Left lobe of liver (tissue), 2 donors: Measurements from ENCODE around the gene MAP6. TPM values are rescaled to one million over a fixed set of nuclear protein-coding genes. Genes with fewer than 3 reads are reported as not detected.
A peak's percentile ranks its signal among the peaks of the same experiment; 100 is the strongest.

Experiments used
- ATAC-seq: fragments of 200-7000 bp; cut with Tn5 transposase; one replicate; pipeline ENCODE4 v1.9.1; 2020; ENCODE audit warnings: mild to moderate bottlenecking, moderate library complexity
- DNase-seq: peaks from one replicate; pipeline ENCODE4 v3.0.0-alpha.2; 2020; ENCODE audit warnings: low spot score
- total RNA-seq: library from RNA; stranded (reverse); gene quantifications from one replicate; pipeline ENCODE4 v1.2.1, GENCODE V29; 2021
- donor health status: DM: no; HTN: no; CAD: no; lungs with moderate emphysema.
- donor health status: DM: no; HTN: yes; CAD: no.

Gene MAP6
- total RNA-seq, 1 donor from 2014 or later, result 0.33 TPM

DNA sequence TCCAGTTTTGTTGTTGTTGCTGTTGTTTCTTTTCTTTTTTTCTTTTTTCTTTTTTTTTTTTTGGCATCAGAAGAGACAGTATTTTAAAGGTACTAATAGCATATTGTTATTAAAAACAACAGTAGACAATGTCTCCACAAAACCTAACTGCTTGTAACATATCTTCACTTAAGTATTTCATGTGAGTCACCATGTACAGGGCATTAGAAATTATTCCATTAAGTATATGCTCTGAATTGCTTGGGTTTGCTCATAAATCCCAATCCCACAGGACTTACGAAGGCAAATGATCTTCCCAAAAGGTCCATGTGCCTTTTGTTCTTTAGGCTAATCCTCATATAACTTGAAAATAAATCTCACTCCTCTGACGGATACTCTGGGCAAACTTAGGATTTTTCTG is 35.9 kb downstream of the MAP6 start:
- DNase-seq (no peak), ATAC-seq (no peak)

DNA sequence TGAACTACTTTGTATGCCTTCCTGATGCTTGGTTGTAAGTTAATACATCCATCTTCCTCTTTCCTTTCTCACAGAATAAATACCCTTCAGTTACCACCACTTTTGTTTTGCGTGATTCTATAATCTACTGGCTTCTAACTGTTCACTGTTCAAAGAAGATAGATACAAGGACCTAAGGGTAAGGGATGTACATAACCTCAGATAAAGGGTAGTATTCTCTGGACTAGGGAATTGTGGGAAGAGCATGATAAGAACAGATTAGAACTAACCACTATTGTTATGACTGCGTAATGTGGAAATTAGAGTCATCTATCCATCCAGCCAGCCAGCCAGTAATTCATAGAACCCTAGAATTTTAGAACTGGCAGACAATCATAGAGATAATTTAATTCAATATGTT is 36.4 kb downstream of the MAP6 start:
- DNase-seq (no peak), ATAC-seq (no peak)

DNA sequence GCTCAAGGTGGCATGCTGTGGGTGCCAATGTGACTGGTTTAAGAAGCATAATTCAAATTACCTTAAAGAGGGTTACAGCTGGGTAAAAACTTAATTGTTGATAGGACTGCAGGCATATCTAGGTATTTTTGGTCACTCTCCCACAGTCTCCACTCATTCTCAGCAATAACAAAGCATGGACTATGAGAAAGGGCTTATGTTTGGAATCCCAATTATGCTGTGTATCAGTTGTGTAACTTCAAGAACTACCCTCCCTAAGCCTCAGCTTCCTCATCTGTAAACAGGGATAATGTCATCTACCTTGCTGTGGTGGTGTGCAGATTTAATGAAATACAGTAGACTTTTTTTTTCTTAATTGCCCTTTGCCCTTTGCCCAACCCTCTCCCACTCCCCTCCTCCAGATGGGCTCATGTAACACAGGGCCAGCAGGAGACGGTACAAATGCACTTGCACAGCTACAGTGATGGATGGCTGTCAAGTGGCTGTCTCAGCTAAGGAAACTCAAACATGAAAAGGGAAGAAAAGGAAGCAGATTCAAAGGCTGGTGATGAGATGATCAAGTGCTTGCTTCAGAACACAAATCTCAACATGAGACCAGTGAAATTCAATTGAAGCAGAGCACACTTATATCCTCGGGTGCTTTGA is 37.6 kb downstream of the MAP6 start:
- no peak for ATAC-seq
- DNase-seq, result no peak

DNA sequence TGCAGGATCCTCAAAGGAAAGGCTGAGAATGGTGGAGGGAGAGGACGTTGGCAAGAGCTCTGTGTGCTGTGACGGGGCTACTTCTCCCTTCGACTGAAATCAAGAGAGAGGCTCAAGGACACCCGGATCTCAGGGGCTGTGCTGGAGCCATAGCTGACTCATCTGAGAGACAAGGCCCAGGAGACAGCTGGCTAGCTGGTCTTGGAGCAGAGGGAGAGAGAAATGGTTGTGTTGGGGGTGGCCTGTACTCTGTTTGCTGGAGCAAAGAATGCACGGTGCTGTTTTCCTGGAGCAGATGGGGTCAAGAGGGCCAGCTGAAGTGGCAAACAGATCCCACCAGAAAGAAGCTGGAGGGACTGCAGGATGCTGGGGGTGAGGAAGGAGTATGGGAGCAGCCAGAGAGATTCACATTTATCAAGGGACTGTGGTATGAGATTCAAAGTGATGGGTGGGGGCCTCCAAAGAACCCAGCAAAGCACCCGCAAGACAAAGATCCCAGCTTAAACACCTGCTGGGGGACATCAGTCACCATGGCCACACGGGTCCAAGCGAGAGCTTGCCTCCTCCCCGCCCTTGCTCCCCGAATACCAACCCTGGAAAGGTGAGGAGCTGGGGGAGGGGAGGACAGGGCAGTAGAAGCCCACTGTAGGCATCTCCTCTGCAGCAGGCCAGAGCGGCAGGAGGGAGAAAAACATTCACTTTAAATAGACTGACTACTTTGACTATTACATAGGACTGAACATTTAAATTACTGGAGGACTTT is 40.8 kb downstream of the MAP6 start:
- ATAC-seq (no peak), DNase-seq (no peak)

DNA sequence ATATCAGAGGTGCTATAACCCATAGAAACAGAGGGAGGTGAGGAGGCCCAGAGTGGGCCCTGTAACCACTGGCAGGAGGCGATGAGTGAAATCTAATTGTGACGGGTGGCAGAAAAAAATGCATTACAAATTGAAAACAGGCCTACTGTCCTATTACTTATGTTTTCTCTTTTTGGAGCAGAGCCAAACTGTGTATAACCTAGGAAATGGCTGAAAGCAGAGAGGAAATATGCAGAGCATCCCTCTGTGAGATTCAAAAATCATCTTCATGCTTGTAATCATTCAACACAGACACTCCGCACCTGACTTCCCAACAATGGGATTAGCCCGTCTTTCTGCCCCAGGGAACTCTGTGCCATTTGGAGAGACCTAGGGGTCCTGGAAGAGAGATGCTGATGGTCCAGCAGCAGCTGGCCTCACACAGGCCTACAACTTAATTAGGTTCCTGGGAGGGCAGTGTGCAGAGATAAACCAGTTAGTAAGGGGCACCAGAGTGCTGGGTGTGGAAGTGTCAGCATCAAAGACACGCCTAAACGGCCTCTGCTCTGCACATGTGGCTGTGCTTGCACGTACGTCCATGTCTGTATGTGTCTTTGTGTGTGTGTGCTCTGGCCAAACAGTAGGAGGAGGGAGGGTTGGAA is 41.8 kb downstream of the MAP6 start:
- ATAC-seq (no peak), DNase-seq (no peak)

DNA sequence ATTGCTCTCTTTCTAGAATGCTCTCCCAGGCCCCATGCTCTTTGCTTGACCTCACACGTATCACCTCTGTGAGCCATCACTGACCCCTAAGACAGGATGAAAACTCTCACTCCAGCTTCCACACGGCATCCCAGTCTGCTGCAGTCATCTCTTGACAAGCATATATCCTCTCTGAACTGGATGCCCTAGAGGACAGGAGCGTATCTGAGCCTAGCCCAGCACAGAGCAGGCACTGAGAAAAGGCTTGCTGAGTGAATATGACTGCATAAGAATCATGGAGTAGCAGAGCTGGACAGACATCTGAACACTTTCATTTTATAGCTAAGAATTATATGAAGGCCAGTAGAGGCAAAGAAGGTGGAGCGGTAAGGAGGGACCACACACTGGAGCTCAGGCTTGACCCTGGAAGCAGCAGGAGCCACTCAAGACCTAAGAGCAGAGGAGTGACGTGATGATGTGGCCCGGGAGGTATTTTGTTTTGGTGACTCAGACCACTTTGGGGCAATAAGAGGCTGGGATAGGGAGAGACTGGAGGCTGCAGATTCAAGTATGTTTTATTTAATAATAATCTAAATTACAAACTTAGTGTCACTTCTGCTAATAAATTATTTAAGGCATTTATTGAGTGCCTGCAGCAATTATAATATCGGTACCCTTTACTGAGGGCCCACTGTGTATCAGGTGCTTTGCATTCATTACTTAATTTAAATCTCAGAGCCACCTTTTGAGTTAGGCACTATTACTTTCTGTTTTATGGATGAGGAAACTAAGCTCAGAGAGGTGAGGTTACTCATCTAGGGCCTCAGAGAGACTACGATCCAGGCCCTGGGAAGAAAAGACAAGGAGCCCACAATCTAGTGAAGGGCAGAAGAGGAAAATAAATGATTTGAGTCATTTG is 42.6 kb downstream of the MAP6 start:
- DNase-seq (no peak), ATAC-seq (no peak)

DNA sequence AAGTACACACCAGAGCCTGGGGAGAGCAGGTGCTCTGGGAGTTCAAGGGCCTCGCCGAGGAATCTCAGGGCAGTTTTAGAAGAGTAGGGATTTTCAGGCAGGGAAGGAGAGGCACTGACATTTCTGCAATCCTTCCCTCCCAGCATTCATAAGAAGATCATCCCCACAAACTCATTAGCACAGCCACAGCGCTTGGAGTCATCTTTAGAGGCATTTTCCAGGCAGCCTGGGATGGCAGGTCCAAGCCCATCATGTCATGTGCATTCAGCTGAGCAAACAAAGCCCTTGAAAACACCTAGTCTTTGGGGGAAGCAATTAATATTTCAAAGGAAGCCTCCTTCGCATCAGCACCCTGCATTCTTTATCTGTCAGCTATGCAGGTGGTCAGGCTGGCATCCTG is 43.8 kb downstream of the MAP6 start:
- ATAC-seq, result no peak
- no peak for DNase-seq

DNA sequence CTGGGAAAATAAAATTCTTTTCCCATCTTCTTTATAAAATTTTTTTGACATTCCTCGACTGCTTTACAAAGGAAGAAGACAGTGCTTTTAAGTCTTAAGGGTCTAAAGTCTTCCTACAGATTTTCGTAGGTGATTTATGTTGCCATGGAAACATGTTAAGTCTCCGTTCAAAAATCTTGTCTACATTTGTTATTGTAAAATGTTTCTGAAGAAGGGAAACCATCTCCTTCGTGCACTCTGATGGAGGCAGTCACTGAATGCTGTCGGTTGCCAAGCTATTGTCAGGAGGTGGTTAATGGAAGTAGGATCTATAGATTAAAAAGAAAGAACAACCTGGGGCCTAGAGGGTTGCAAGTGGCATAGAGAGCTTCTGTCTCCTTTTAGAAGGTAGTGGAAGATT is 52.6 kb downstream of the MAP6 start:
- ATAC-seq (no peak), DNase-seq (no peak)

DNA sequence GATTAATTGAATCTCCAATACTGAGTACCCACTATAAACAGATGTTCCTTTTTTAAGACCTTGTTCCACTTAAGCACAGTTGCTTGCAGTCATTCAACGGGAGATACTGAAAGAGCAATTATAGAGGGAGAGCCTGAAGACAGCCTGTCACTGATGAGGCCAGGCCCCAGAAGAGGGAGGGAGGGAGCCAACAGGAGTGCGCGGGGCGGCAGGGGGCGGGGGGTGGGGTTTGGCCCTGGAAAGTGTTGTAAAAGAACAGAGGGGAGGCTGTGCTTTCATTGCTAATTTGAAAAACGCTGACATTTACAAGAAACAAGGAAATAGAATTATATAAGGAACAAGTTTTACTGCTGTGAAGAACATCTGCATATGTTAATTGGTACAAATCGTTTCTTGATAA is 53.1 kb downstream of the MAP6 start:
- no peak for DNase-seq

DNA sequence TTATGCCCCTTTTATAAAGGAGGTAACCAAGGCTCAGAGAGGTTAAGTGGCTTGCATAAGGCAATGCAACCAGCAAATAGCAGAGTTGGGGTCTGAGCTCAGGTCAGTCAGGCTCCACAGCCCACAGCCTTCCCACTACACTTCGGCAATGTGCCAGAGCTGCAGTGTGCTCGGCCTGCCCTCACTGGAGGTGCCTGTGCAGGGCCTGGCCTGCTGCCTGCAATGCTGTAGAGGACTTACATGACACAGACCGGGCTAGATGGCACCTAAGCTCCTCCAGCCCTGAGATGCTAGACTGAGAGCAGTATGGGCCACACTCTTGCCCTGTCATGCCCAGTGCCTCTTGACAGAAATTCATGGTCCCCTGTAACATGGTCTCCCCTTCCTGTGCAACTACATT is 57.0 kb downstream of the MAP6 start:
- ATAC-seq, result no peak
- no peak for DNase-seq

More for the DNA sequence above, 53.1 kb downstream of the MAP6 start:
- ATAC-seq, result no peak

DNA sequence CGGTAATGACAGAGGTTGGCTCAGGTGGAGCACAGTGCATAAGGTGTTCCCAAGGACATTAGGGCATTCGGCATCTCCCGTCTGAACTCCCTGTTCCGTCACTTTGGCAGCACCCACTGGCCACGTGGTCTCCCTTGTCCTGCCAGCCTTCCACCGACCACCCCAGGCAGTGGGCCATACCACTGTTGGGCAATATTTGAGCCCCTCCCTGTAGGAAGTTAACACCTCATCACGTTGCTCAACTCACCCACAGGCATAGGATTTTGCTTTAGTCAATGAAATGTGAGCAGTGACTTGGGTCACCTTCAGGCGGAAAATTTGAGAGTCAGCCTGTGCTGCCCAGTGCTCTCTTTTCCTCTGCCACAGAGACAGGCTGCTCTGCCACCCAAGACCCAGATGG is 62.7 kb downstream of the MAP6 start:
- DNase-seq (no peak), ATAC-seq (no peak)

DNA sequence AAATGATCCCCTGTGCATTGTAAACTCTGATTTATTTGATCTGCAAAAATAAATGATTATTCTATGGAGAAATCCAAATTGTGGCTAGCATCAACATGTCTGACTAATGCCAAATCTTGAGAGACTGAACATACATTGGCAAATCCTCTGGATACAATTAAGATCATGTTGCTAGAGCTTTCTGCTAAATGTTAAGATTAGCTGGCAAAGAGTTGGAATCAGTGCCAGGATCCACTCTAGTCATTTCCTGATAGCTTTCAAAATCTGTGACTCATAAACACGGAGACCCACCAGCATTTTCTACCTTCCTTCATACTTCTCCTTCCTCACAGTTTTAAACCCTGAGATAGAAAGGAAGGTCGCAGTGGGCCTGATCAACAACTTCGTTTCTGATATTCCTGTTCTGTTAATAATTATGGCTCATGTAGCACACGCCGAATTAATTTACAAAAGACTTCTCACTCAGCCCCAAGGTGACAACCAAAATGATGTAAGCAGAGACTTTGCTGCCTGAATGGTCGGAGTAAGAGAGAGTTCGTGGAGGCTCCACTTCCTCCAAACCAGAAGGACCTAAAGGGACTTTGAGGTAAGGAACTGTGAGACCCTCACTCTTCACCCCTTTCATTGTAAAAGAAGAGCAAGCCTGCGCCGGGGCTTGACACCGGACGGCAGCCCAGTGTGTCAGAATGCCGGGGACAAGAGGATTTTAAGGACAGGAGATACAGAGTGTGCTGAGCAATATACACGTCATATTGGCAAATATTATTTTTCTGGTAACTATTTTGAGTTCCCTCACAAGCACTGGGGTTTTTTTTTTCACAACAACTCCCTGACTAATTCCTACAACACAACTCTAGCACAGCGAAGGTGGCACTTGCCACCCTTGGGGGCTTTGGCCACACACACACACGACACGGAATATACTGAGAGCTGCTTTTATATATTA is 64.8 kb downstream of the MAP6 start:
- no peak for ATAC-seq

DNA sequence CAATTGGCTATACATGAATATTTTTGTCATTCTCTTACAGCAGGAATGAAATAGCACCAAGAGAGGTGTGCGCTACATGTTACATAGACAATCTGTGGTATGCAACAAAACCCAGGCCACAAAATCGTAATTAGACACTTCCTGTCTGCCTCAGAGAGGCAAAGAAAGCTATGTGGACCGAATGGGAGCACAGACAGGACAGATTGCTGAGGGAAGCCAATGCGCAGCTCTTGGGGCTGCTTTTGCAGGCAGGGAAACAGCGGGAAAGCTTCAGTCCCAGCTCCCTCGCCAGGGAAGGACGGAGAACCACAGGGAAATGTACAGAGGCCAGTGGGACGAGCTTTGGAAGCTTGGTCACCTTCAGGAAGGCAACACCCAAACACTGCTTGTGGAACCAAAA is 65.9 kb downstream of the MAP6 start:
- no peak for DNase-seq

More for the DNA sequence above, 64.8 kb downstream of the MAP6 start:
- no peak for DNase-seq

DNA sequence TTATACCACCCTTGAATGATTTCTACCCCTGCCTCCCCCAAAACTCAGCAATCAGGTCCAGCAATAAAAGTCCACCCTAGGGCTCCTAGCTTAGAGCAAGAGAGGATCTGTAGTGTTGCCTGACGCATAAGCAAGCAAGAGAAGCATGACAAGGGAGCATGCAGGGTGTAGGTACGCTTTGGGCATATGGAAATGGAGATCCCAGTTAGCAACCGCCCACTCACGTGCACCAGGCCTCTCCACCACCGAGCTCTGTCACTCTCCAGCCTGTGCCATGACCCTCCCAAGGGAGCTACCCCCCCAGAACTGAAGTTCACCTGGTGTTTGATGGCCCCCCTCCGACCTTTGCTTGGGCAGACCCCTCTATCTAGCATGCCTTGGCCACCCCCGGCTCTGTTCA is 67.3 kb downstream of the MAP6 start:
- ATAC-seq (no peak), DNase-seq (no peak)

More for the DNA sequence above, 65.9 kb downstream of the MAP6 start:
- ATAC-seq, result no peak

DNA sequence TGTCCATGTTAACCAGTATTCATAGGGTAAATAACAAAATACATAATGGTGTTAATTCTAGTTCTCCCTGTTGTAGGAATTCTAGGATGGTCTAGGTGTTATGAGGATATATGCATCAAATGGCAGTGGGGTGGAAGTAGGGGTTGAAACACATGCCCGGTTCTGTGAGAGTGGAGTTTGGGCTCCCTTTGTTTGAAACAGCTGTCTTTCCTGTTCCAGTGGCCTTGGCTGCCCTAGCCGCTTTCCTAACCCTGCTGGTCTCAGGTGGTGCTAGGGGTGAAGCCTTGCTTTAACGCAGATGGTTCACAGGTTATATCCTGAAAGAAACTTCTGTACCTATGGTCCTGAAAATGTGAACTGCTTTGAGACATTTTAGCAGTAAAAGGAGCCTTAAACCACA is 68.5 kb downstream of the MAP6 start:
- ATAC-seq (no peak), DNase-seq (no peak)

DNA sequence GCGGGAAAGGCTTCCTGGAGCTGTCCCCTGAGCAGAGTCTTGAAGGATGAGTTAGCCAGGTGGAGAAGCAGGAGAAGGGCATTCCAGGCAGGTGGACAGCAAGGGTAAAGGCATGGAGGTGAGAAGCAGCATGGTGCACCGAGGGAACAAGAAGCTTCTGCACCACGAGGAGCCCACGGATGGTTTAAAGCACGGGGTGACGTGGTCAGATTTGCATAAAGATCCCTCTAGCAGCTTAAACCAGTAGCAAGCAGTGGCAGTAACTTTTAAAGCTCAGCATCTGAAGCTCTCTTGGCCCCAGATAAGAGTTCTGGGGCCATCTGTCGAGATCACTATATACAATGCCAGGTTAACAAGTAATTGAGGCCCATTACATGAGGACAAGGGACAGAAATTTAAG is 69.9 kb downstream of the MAP6 start:
- ATAC-seq (no peak), DNase-seq (no peak)

DNA sequence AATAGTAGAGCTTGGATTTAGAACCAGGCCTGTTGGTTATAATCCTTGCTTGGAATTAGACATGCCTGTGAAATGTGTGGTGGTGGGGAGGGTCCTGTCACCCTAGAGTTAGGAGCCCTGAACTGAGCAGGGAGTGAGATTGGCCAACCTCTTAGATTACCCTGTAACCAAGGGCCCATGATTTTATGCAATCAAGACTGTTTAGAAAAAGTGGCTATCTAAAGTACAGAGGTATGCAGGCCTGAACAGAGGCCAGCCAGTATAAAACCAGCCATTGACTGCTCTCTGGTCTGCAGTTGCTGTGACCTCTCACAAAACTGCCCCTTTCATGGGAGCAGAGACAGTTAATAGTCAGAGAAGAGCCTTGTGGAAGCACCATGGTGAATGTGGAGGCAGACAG is 70.6 kb downstream of the MAP6 start:
- no peak for DNase-seq
- ATAC-seq, result peak; percentile 78

DNA sequence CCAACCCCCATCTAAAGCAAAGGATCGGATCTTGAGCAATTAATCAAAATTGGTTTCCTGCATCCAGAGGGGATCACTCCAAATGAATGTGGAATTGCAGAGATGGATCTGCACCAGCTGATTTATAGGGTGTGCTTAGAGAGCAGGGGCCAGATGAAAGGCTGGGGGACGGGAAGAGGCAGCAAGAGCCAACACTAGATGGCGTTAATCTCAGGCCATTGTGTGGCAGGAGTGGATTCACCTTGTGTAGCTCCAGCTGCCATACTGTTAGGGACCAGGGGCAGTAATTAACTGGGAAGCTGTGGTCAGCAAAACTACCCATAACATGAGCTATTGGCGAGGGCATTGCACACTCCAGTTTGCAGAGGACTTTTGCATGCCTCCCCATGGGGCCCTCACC is 71.2 kb downstream of the MAP6 start:
- DNase-seq, result no peak
- peak; percentile 53 for ATAC-seq

DNA sequence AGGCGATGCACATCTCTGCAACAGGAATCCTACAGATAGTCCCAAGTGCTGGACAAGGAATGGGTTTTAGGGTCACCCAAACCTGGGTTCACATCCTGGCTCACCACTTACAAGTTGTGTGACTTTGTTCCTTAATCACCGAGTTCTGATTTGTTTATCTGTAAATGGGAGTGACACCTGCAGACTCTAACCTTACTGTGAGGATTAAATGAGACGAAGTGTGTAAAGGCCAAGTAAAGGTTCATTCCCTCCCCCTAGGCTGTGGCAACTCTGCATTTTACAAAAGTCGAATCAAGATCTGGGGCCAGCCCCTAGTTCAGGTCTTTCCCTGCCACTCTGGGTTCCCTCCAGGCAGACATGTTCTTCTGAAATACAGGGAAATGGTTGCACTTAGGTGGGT is 71.9 kb downstream of the MAP6 start:
- DNase-seq (no peak), ATAC-seq (no peak)

DNA sequence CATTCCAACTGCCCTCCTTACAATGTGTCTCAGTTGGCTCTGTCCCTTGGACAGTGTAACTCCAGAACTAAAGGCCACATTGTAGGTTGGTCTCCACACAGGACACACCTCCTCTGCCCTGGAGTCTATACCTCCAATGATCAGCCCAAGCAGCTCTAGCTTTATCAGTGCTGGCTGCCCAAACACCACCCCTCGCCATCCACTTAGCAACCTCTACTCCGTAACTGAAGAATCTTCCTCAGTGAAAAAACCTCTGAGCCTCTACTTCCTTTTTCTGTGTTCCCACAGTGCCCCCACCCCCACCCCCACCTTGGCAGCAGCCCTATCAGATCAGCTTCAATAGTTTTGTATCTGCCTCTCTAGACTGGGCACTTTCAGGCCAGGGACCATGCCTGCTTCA is 73.4 kb downstream of the MAP6 start:
- no peak for DNase-seq
- no peak for ATAC-seq
